ENCODE data around the gene CLNK.

Gene CLNK

DNA sequence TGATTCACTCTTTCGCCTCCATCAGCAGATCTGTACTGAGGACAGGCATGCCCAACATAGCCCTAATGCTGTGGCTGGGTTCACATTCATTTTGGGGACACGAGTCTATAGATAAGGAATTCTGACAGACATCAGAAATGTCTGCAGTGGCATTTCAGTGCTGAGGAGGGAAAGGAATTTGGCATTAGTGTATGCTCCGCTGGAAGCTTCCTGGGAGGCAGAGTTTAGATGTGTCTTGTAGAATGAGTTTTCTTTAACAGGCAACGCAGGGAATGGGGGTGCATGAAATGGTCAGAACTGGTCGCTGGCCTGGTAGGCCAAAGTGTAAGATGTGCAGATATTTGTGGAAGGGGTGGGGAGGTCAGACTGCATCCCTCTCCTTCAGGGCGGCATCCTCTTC, 183.8 kb downstream of the CLNK start:
- DNase-seq = no peak

DNA sequence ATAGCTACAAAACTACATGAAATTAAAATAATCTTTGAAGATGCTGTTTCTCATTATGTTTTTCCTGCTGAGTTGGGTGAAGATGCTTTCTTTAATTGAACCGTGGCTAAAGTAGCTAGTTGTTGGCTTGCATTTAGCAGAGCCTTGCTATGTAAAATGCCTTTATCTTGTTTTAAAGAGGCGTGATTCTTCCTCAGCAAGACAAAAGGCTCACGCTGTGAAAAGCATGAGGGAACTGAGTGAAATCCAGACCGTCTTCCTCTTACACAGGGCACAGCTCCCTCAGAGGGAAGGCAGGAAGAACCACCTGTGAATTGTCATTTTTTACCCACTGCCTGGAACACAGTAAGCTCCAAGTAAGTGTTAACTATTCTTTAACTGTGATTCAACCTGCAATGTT, 188.4 kb downstream of the CLNK start:
- no peak for DNase-seq

DNA sequence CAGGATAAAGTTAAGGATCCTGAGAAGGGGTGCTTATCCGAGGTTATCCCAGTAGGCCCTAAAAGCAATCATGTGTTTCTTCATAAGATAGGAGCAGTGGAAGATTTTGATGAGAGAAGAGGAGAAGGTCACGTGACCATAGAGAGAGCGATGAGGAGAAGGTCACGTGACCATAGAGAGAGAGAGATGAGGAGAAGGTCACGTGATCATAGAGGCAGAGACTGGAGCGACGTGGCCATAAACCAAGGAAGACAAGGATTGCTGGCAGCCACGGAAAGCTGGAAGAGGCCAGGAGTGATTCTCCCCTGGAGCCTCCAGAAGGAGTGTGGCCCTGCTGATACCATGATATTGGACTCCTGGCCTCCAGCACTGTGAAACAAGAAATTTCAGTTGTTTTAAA, 188.9 kb downstream of the CLNK start:
- DNase-seq = no peak

DNA sequence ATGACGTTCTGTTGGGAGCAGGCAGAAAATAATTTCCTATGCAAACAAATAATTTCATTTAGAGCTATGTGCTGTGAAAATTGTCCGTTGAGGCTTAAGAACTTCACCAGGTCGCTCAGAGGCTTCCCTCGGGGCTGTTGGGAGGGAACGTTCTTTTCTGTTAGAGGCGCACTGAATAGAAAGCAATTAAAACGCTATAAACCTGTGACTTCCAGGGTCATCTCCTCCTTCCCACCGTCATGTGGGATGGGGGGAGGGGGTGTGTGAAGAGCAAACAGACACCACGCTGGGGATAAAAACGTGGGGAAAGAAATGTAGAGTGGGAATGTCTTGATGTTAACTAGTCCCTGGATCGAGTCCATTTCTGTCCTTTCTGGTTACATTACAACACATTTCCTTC, 192.1 kb downstream of the CLNK start:
- no peak for DNase-seq

DNA sequence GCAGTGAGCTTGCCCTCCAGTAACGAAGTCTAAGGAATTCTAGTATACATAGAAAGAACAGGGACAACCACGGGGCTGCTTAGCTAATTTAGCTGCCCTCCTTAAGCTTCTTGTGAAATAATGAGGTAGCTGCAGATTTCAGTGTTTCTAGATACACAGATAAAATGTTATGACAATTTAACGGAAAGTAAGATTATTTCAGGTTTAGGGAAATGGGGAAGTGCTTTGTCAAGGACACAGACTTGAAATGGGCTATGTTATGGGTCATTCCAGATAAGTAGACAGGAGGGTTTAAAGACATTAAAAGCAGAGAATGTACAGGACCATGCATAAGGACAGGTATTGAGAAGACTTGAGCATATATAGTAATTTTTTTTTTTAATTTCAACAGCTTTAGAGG, 193.2 kb downstream of the CLNK start:
- no peak for DNase-seq

DNA sequence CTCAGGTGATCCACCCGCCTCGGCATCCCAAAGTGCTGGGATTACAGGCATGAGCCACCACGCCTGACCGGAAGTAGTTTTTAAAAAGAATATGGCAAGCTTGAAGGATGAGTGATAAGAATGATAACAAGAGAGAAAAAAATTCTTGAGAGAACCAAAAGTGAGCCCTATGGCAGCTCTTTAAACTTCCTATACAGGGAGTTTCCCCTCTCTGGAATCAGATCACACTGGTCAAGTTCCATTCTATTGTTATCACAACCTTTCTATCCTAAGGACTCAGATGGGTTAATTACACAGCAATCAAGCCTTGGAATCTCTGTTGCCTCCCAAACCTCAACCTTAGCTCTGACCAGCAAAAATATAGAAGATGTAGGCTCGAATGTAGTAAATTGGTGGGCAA, 193.6 kb downstream of the CLNK start:
- no peak for DNase-seq

DNA sequence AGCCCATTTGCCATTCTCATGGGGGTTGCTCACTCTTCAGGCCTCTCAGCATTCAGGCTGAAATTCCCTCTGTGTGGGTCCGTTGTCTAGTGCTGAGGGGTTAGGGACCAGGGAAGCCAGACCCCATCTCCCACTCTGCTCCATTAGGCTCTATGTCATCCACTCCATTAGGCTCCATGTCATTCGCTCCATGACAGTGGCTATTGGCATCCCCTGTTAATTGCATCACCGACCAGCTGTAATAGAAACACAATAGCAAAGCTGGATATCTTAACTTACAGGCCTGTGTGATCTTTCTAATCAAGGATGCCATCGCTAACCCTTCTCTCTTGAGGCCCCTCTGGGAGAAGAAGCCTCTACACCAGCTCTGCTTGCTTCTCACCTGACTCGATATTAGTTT, 201.7 kb downstream of the CLNK start:
- DNase-seq = no peak

DNA sequence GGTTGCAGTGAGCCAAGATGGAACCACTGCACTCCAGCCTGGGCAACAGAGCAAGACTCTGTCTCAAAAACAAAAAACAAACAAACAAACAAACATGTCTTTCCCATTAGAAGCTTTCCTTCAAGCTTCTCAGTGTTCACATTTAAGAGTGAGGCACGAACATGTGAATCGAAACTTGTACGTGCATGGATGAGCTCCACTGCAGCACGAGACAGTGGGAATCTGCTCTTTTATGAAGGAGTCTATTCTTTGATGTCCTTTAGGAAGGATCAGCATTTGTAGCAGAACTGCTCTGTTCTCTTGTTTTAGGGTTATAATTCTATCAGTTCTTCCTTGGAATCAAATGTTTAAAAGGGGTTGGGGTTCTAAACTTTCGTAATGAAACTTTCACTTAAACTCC, 204.0 kb downstream of the CLNK start:
- no peak for DNase-seq

DNA sequence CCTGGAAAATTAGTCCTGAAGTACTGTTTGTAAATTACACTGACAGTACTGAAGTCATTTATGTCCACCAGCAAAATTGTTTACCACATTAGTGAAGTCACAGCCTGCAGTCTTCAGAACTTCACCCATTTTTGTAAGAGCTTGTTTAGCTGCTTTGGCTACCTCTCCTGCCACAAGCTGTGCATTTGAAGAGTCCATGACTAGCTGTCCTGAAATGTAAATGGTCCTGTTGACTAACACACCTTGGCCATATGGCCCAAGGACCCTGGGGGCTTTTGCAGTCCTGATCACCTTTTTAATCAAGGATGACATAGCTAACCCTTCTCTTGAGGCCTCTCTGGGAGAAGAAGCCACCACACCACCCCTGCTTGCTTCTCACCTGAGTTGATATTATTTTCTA, 205.9 kb downstream of the CLNK start:
- DNase-seq = no peak

DNA sequence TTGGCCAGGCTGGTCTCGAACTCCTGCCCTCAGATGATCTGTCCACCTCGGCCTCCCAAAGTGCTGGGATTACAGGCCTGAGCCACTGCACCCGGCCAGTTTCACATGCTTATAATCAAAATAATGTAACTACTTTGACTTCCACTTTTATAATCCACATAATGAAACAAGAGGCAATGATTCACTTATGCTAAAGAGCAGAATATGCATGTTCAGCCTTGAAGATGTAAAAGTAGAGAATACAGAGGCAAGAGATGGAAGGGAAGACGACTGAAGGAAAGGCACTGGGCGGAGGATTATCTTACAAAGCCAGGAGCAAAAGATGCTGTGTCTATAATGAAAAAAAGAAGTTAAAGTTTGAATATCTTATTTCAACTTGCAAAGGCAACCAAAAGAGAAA, 214.1 kb downstream of the CLNK start:
- DNase-seq = no peak

DNA sequence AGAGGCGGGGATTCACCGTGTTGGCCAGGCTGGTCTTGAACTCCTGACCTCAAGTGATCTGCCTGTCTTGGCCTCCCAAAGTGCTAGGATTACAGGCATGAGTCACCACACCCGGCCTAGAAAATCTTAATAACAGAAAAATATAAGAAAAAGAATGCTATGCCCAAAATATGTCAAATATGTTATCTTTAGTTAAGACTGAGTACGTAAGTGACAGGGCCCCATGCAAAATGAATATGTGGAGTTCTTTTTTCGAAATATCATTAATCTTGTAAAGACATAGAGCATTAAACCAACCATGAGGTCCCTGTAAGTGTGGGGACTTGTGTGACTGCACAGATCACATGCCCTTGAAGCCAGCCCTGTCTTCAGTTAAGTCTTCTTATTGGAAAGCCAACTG, 218.4 kb downstream of the CLNK start:
- no peak for DNase-seq

DNA sequence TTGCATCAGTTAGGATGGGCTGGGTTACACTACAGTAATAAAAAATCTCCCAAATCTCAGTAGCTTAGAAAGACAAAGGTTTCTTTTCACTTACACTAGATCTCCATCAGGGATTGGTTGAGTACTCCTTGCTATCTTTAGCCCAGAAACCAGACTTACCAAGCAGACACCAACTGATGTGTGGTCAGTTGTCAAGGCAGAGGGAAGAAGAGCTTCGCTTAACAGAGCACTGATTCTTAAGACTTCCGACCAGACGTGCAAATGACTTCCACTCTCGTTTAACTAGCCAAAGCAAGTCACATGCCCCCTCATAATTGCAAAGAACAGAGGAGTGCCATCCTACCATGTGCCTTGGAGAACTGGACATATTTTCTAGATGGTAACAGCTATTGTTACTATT, 221.7 kb downstream of the CLNK start:
- DNase-seq = no peak

DNA sequence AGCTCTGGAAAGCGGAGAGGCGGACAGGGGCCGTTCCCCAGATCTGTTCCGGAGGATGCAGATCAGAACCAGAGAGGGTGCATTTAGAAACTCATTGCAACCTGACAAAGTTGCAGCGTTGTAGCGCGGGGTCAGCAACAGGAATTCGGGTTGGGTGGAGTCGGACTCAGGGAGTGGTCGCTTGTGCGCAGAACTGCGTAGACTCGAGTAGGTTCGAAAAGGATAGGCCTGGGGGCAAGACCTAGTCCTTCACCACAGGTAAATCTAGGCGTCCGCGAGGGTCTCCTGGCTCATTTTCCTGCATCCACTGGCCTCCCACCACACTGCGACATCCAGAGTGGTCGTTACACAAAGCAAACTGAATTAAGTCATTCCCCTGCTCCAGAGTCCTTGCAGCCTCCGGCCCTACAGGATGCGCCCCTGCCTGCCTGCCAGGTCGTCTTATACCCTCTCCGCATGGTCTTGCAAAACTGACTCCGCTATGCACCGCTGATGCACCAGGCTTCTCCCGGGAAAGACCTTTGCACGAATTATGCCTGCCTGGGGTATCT, 222.6 kb downstream of the CLNK start:
- no peak for DNase-seq

DNA sequence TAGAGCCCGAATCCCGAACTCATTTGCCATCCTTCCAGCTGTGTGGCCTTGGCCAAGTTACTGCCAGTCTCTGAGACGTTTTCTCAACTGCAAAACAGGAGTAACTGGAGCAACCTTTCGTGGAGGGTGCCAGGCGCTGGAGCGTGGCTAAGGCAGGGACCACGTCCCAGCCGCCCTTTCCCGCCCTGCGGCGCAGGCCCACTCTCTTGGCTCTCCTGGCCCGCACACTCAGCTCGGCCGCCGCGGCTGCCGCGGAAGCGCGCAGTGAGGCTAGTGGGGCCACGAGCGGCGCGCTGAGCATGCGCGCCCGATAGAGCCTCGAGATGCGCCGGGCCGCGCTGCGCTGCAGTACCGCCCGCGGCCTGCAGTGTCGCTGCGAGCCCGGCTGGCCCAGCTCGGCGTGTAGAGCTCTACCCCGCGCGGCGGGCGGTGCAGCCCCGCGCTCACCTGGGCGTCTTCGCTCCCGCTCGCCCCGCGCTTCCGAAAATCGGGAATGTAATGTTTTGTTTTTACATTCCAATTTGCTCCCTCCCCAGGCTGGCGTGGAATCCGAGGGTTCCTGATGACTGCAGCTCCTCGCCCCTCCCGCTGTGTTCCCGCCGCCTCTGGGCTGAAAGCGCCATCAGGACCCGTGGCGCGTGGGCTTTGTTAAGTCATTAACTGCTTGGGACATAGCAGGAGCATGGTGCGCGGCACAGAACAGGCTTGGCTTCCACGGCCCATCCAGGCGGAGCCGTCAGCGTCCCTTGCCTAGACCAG, 223.3 kb downstream of the CLNK start:
- peak; percentile 88 for DNase-seq

DNA sequence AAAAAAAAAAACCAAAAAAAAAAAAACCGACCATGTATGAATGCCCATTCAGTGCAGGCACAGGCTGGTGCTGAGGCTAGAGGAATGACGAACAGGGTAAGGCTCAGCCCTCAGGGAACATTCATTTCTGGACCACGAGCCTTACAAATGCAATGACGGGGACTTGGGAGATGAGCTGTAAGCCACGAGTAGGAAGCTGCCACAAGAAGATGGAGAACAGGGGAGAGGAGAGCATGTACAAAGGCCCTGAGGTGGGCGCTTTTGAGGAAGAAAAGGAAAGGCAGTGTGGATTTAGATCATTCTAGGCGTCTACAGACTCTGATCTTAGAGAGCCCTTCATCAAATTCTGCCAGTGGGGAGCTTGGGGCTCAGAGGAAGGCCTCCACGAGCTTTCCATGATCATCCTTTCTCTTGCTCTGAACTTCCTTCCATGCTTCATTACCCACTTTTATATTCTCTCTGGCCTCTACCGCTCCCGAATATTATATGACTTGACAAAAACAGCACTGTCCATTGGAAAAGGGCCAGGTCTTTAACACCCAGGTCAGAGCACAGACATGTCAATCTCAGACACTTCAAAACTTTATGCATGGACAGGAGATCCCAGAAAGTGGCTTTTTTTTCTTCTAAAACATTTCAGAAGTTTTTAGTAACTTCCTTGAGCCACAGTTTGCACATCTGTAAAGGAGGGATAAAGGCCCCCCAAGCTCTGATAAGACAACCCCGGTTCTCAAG, 224.1 kb downstream of the CLNK start:
- DNase-seq = peak; percentile 63

DNA sequence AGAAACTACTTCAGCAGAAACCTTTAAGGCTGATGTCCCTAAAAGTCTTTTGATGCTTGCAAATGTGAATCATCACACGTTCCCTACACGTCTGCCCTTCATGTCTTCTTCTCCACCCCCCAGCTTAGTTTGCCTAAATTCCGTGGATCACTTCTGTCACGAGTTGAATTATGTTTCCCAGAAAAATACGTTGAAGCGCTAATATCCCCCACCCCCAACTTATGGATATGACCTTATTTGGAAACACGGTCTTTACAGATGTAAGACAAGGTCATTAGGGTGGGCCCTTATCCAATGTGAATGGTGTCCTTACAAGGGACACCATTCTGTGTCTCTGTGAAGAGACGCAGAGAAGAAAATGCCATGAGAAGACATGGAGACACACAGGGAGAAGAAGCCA, 225.3 kb downstream of the CLNK start:
- DNase-seq = no peak

DNA sequence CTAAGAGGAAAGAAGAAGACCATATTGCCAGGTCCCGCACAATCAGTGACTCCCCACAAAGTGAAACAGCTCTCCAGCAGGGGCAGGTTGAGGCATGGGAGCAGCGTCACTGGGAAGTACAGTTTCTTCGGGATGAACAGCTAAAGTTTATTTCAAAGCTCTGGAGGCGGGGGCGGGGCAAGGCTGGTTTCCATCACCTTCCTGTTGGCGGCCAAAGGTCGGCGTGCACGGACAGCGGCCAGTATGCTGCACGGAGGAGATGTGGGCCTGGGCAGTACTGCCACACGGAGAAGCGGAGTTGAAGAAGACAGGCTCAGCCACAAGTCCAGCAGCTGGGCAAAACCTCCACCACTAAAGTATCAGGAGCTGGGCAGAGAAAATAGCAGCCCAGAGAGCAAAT, 226.4 kb downstream of the CLNK start:
- DNase-seq = no peak

DNA sequence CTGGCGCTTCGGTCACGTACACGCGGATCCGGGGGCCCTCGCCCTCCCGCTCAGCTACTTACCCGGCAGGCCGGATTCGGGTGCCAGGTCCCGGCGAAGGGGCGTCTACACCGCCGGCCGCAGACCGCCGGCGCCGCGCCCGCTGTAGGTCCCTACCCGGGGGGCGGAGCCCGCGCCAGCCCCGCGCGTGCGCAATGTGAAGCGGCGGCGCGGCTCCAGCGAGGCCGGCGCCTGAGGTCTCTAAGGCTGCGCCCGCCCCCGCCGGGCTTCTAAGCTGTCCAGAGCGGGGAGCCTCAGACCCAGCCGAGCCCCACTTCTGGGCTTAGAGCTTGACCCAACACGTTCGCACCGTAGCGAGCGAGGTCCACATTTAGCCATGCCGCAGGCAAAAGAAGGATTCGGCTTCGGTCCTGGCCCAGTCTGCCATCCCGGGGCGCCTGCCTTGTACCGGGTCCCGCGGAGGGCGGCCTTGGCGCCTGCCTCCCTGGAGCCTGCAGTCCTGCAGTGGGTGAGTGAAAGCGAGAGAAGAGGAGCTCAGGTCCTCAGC, 227.2 kb downstream of the CLNK start, which contains the start of gene ZNF518B:
Gene ZNF518B, minus strand, starts transcription at position 172 of the 547 bp plus-strand sequence. CDS start 11,098 bp downstream, outside the sequence.
- peak; percentile 91 for DNase-seq

DNA sequence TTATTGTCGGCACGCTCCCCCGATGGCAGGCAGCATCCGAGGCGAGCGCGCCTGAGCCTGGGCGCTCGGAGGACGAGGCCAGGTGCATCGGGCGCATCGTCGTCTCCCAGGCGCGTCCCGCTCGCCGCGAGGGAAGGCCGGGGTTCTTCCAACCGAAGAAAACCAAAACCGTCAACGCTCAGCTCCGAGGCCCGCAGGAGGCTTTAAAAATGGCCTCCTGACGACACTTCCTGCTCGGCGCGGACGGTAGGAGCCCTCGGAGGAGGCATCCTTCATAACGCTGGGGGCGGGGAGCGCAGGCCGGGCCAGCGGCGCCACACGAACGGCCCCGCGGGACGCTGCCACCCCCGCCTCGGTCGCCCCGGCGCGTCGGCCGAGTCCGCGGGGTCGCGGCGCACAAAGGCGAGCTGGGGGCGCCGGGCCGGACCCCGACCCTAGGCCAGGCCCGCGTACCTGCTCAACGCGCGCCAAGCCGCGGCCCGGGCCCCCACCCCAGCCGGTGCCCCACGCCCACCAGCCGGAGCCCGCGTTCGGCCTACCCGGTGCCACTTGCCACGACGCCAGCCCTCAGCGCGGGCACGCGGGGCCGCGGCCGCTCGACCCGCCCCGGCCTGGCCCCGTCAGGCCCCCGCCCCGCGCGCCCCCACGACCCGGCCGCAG, 227.8 kb downstream of the CLNK start:
- peak; percentile 77 for DNase-seq

DNA sequence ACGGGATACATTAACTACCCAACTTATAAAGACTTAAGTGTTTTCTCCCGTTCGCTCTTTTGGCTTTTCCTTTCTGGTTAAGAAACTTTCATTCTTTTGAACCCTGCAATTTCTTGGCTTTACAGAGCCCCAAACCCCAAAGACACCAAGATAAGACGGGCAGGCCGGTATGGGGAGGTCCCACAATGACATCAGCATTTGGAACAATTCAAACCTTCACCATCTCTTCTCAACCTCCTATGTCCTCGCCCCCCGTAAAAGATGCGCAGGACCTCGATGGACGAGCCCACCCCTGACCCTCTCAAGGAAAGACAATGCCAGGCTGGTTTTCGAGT, 228.3 kb downstream of the CLNK start:
- no peak for DNase-seq

DNA sequence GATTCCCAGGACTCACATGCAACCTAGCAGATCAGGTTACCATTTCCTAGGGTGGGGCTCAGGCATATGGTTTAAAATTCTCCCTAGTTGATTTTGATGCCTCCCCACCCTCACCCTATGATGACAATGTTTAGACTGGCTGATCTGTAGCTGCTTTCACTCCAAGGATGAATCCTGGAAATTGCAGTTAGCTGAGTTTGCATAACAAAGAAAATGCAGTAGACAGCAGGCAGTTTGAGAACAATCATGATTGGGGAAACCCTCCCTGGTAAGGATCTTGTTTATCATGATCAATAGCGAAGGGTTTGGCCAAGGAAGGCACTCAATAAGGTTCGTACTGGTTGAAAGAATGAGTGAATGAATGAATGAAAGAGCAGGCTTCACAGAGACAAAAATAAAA, 229.4 kb downstream of the CLNK start:
- DNase-seq = no peak

DNA sequence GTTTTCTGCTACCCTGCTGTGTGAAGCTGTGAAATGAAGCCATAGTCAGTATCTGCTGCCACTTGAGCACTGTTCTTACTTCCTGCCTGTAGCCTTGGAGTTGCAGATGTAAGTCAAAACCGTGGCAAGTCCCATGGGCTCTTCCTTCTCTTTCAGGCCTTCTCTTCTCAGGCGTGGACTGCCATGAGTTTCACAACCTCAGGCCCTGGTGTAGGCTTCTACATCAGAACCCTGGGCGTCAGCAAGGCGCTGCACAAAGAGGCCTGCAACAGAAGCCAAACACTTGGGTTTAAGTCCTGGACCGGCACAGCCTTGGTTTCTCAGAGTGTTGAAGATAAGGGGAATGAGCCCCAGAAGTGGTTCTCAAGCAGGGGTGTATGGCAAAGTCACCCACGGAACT, 229.8 kb downstream of the CLNK start:
- no peak for DNase-seq

DNA sequence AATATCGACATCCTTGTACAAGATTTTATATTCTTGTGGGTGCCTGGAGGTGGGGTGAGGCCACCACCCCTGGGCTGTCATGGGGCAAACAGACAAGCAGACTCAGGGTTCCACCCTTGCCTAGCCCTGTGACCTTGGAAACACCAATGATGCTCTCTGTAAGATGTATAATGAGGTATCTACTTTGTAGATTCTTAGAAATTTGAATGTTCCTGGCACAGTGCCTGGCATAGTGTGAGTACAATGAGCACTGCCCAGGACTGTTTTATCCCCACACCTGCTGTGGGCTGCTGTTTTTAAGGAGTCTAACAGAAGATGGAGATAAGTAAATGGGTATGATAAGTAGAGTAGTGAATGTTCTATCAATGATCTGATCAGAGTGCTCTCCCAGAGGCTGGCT, 230.4 kb downstream of the CLNK start:
- no peak for DNase-seq

DNA sequence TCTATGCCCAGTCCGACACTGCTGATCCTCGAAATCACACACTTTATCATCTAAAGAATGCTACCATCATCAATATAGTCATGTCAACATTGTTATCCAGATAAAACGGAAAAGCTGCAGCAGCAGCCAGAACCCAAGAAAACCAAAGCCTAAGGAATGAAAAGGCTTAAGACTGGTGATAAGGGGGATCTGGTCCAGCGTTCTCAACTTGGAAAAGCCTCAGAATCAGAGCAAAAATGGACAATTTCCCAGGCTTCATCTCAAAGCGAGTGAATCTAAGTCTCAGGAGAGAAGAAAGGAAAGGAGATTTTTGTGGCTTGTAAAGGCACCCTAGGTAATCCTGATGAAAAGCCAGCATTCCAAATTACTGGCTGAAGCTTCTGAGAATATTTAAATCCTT, 235.6 kb downstream of the CLNK start:
- no peak for DNase-seq
